Lung (tissue), 12 donors: Measurements from ENCODE around the gene FAM9C. TPM values are rescaled to one million over a fixed set of nuclear protein-coding genes. Genes with fewer than 3 reads are reported as not detected.
"Not testable (repeated sequence)": the region's sequence is repeated elsewhere in the genome, so short reads cannot be mapped to it uniquely, and the experiment has no call there.

ENCODE experiments used
- ATAC-seq: fragments of 200-7000 bp; cut with Tn5 transposase; one replicate; pipeline ENCODE4 v1.9.1; 2020; ENCODE audit warnings: moderate number of reproducible peaks; ENCODE audit not compliant: insufficient read depth, low FRiP score
- DNase-seq, 3 donors: peaks; one replicate each; pipeline ENCODE4 v3.0.0-alpha.2; 2013 to 2017
- H3K27ac ChIP-seq, 2 donors: one replicate each; pipeline ENCODE4 v1.5.1; 2013; ENCODE audit warnings: mild to moderate bottlenecking in 2 of 2, moderate library complexity in 2 of 2, control low read depth in 1 of 2, inconsistent platforms in 1 of 2, low read depth in 1 of 2, low read length in 1 of 2
- H3K27me3 ChIP-seq, 3 donors: one replicate each; pipeline ENCODE4 v1.5.1; 2013; ENCODE audit warnings: low read length in 2 of 3; ENCODE audit not compliant: control insufficient read depth in 3 of 3, insufficient read depth in 3 of 3
- H3K36me3 ChIP-seq, 4 donors: one replicate each; pipeline ENCODE4 v1.5.1; 2013; ENCODE audit warnings: low read length in 4 of 4, mild to moderate bottlenecking in 1 of 4, moderate library complexity in 1 of 4; ENCODE audit not compliant: control insufficient read depth in 4 of 4, insufficient read depth in 4 of 4
- H3K4me1 ChIP-seq, 5 donors: one replicate each; pipeline ENCODE4 v1.5.1; 2013; ENCODE audit warnings: low read length in 5 of 5, mild to moderate bottlenecking in 2 of 5, moderate library complexity in 1 of 5; ENCODE audit not compliant: control insufficient read depth in 5 of 5, insufficient read depth in 5 of 5
- H3K4me3 ChIP-seq: one replicate; pipeline ENCODE4 v1.5.1; 2013; ENCODE audit warnings: mild to moderate bottlenecking, control low read depth, moderate library complexity
- H3K9ac ChIP-seq, 2 donors: one replicate each; pipeline ENCODE4 v1.5.1; 2013; ENCODE audit warnings: low read length in 2 of 2, control low read depth in 1 of 2; ENCODE audit not compliant: insufficient read depth in 1 of 2
- H3K9me3 ChIP-seq, 4 donors: one replicate each; pipeline ENCODE4 v1.5.1; 2013; ENCODE audit warnings: low read length in 3 of 4, mild to moderate bottlenecking in 1 of 4, moderate library complexity in 1 of 4; ENCODE audit not compliant: control insufficient read depth in 4 of 4, insufficient read depth in 3 of 4
- CTCF ChIP-seq: IDR thresholded peaks from 2 replicates; pipeline ENCODE4 v1.5.1; 2012; ENCODE audit warnings: mild to moderate bottlenecking; ENCODE audit errors: control extremely low read depth, extremely low read depth
- WGBS, 2 donors: extraction: QIAGEN DNeasy Blood & Tissue Kit; methylation state at CpG; one replicate each; pipeline ENCODE4 v1.1.7; 2013; 5-methylcytosine and 5-hydroxymethylcytosine counted together
- polyA plus RNA-seq, 2 donors: library from polyadenylated mRNA; stranded (reverse); fragments of 200-250 nt; gene quantifications; one replicate each; pipeline ENCODE4 v1.2.1, GENCODE V29; 2013
- total RNA-seq, 2 donors: library from RNA; depleted of rRNA in 1 of 2; stranded (reverse); fragments of >200 nt in 1 of 2; gene quantifications; one replicate each; pipeline ENCODE4 v1.2.1, GENCODE V29; 2014 to 2021
- donor health status: control.
- donor health status: control.
- donor health status: Bipolar disorder and iron deficiency.
- donor health status: healthy.
- donor health status: DM: yes; HTN: yes; CAD: no.

The FAM9C gene
- total and polyA plus RNA-seq, 4 donors, result 0.01 to 0.28 (median 0.09) TPM; not detected in 1

GRCh38 chrX:13023567-13023966 lies 20.9 kb downstream of the FAM9C start:
- Histone ChIP-seq H3K36me3 (no peaks in the 10 kb centered on the region), H3K4me1 (peaks cover 0 to 2% (median under 1%) of the 10 kb centered on the region in 5 donors), H3K27ac (no peak overlapping the region), H3K9ac (no peak overlapping the region), H3K4me3 (no peak overlapping the region), H3K9me3 (no peaks in the 10 kb centered on the region), H3K27me3 (peaks cover 0 to 17% (median 8%) of the 10 kb centered on the region in 3 donors)
- ATAC-seq (no peak), DNase-seq (no peak)
- WGBS, 2 donors, result 93 to 97% methylated on average over 3 of the region's 3 CpGs
- no peak for TF ChIP-seq CTCF

- Histone ChIP-seq H3K9ac (no peak overlapping the region), H3K4me3 (no peak overlapping the region), H3K9me3 (no peaks in the 10 kb centered on the region), H3K36me3 (no peaks in the 10 kb centered on the region), H3K27ac (no peak overlapping the region), H3K27me3 (peaks cover 0 to 16% (median 8%) of the 10 kb centered on the region in 3 donors), H3K4me1 (no peaks in the 10 kb centered on the region)
- TF ChIP-seq CTCF, result no peak
- no peak for DNase-seq
- 40 to 46% methylated on average over 2 of the region's 2 CpGs for WGBS, 2 donors
- no peak for ATAC-seq
These were observed 21.5 kb downstream of the FAM9C start for GRCh38 chrX:13022926-13023325.

GRCh38 chrX:13016731-13017130 lies 27.7 kb downstream of the FAM9C start:
- WGBS, 2 donors, result 24 to 77% methylated on average over 6 of the region's 6 CpGs
- H3K27ac ChIP-seq, result not testable (repeated sequence)
- H3K4me1 ChIP-seq, result peaks cover 0 to 11% (median 6%) of the 10 kb centered on the region in 5 donors

GRCh38 chrX:13015536-13016236 lies 28.7 kb downstream of the FAM9C start:
- TF ChIP-seq CTCF, result no peak
- peaks cover 0 to 11% (median 6%) of the 10 kb centered on the region in 5 donors for H3K4me1 ChIP-seq
- ATAC-seq (peak; percentile 42), DNase-seq (no peak)
- no peak overlapping the region for H3K4me3 ChIP-seq
- H3K27ac ChIP-seq, result peak overlapping the region in 1 of 2 donors; percentile 35
- H3K9me3 ChIP-seq, result no peaks in the 10 kb centered on the region
- no peak overlapping the region for H3K9ac ChIP-seq
- H3K27me3 ChIP-seq, result peaks cover 0 to 13% (median 10%) of the 10 kb centered on the region in 3 donors
- no peaks in the 10 kb centered on the region for H3K36me3 ChIP-seq
- 35 to 62% methylated on average over 3 of the region's 3 CpGs for WGBS, 2 donors

More at GRCh38 chrX:13016731-13017130, 27.7 kb downstream of the FAM9C start:
- not testable (repeated sequence) for H3K4me3 ChIP-seq, H3K9ac ChIP-seq, DNase-seq, H3K36me3 ChIP-seq, ATAC-seq, H3K9me3 ChIP-seq
- H3K27me3 ChIP-seq, result peaks cover 0 to 13% (median 10%) of the 10 kb centered on the region in 3 donors
